Neutrophil (primary cell): Measurements from ENCODE around the gene PDCL2.
"Not testable (repeated sequence)": the region's sequence is repeated elsewhere in the genome, so short reads cannot be mapped to it uniquely, and the experiment has no call there.

Source experiments
- H3K27ac ChIP-seq: fragments of 200-600 bp; sonication (generic); 2 replicates; pipeline ENCODE4 v1.5.1; 2016; ENCODE audit warnings: mild to moderate bottlenecking, moderate library complexity
- H3K27me3 ChIP-seq: fragments of 200-600 bp; sonication (generic); 2 replicates; pipeline ENCODE4 v1.6.0; 2016; ENCODE audit warnings: mild to moderate bottlenecking
- H3K36me3 ChIP-seq: fragments of 200-600 bp; sonication (generic); 2 replicates; pipeline ENCODE4 v1.5.1; 2017
- H3K4me1 ChIP-seq, 2 experiments: fragments of 200-600 bp in 1 of 2; sonication (generic) in 1 of 2; 1 replicate in 1 of 2; 2 replicates in 1 of 2; pipeline versions ENCODE4 v1.5.1 to v1.6.1; 2013 to 2016; ENCODE audit warnings: low read depth in 1 of 2, low read length in 1 of 2, mild to moderate bottlenecking in 1 of 2, moderate library complexity in 1 of 2; ENCODE audit not compliant: control insufficient read depth in 1 of 2, insufficient read depth in 1 of 2
- H3K4me3 ChIP-seq, 2 experiments: fragments of 200-600 bp in 1 of 2; sonication (generic) in 1 of 2; 1 replicate in 1 of 2; 2 replicates in 1 of 2; pipeline ENCODE4 v1.5.1; 2013 to 2016; ENCODE audit warnings: low read depth in 1 of 2, low read length in 1 of 2, mild to moderate bottlenecking in 1 of 2, moderate library complexity in 1 of 2
- H3K9me3 ChIP-seq: fragments of 200-600 bp; sonication (generic); 2 replicates; pipeline ENCODE4 v1.5.1; 2016
- TF ChIP-seq, protein P1 (sequence below): fragments of 200-600 bp; sonication (generic); IDR thresholded peaks from 2 replicates; pipeline ENCODE4 v1.5.1; 2016; ENCODE audit warnings: antibody characterized with exemption

The PDCL2 gene

DNA sequence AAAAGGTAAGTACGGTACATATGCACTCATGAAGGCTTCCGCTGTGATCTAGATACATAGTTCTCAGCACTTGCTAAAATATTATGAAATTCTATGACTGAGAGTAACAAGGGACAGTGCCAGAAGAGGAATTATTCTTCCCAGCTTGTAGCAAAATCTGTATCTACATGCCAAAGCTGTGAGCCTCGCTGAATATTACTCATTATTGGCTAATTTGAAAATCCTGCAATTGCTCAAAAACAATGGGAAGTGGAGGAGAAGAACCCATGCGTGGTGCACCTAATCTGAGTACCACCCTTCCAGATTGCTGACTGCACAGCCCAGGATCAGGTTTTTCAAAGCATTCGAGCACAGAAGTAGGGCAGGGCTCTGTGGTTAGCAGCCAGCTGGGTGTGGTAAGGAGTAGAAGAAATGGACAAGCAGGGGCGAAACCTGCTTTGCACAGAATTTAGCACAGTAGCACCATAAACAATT is 17.4 kb upstream of the PDCL2 start:
- no peaks in the 10 kb centered on the region for H3K27me3 ChIP-seq
- H3K4me1 ChIP-seq, result no peaks in the 10 kb centered on the region
- no peaks in the 10 kb centered on the region for H3K9me3 ChIP-seq
- H3K36me3 ChIP-seq, result no peaks in the 10 kb centered on the region
- TF ChIP-seq, protein P1, sequence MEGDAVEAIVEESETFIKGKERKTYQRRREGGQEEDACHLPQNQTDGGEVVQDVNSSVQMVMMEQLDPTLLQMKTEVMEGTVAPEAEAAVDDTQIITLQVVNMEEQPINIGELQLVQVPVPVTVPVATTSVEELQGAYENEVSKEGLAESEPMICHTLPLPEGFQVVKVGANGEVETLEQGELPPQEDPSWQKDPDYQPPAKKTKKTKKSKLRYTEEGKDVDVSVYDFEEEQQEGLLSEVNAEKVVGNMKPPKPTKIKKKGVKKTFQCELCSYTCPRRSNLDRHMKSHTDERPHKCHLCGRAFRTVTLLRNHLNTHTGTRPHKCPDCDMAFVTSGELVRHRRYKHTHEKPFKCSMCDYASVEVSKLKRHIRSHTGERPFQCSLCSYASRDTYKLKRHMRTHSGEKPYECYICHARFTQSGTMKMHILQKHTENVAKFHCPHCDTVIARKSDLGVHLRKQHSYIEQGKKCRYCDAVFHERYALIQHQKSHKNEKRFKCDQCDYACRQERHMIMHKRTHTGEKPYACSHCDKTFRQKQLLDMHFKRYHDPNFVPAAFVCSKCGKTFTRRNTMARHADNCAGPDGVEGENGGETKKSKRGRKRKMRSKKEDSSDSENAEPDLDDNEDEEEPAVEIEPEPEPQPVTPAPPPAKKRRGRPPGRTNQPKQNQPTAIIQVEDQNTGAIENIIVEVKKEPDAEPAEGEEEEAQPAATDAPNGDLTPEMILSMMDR, result no peak
- H3K27ac ChIP-seq, result no peak overlapping the region
- no peak overlapping the region for H3K4me3 ChIP-seq

DNA sequence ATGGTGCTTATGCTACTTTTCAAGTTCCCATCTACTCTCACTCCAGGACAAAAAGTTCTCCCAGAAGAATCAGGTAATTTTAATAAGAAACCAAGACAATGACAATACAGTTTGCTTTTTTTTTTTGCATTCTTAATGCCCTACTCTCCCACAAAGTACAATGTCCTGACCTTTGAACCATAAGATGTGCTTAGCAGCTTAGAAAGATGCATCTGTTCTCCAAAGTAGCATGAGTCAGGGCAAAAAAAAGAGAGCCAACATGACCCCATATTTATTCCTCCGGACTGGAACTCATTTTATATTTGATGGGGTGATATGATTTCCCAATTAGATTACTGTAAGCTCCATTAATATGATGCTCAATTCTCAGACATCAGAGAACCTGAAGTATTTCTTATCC is 16.5 kb upstream of the PDCL2 start:
- TF ChIP-seq, protein P1, result no peak
- H3K9me3 ChIP-seq, result no peaks in the 10 kb centered on the region
- no peaks in the 10 kb centered on the region for H3K27me3 ChIP-seq
- no peak overlapping the region for H3K4me3 ChIP-seq
- no peak overlapping the region for H3K27ac ChIP-seq
- no peaks in the 10 kb centered on the region for H3K36me3 ChIP-seq
- no peaks in the 10 kb centered on the region for H3K4me1 ChIP-seq

DNA sequence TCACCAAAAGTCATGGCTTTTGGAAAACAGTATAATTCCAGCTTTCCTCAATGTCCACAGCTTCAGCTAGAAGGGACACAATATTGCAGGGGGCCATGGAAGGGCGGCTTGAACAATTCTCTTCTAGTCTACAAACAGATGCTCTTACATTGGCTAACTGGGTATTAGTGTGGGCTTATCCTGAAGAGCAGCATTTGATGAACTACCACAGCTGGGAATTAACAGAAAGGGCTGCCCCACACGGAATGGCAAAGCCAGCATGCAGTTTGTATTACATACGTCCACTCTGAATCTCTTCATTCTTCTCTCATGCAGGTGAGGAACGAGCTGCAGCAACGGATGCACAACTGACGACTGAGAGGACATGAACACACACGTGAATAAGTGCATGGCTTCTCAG is 13.0 kb upstream of the PDCL2 start:
- no peak overlapping the region for H3K4me3 ChIP-seq
- H3K27ac ChIP-seq, result no peak overlapping the region
- no peaks in the 10 kb centered on the region for H3K9me3 ChIP-seq
- TF ChIP-seq, protein P1, result no peak
- no peaks in the 10 kb centered on the region for H3K4me1 ChIP-seq
- H3K27me3 ChIP-seq, result no peaks in the 10 kb centered on the region
- no peaks in the 10 kb centered on the region for H3K36me3 ChIP-seq

DNA sequence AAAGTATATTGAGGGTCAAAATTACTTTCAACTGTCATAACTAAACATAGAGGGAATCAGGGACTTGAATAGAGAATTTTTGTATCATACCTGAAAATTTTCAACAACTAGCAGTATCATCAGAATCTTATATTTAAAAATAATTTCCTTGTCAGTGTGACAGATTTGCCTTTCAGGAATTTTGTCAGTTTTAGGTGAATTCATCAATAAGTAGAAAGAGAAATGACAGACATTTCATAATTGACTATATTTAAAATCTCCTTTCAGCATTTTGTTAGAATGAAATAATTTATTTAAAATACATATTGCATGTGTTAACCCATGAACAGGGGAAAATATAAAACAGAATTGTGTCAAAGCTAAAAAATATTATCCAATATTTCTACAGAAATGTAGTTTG is 8.6 kb upstream of the PDCL2 start:
- Histone ChIP-seq H3K27ac (no peak overlapping the region), H3K27me3 (no peaks in the 10 kb centered on the region), H3K4me3 (no peak overlapping the region), H3K9me3 (no peaks in the 10 kb centered on the region), H3K36me3 (no peaks in the 10 kb centered on the region), H3K4me1 (no peaks in the 10 kb centered on the region)
- TF ChIP-seq, protein P1, result no peak

DNA sequence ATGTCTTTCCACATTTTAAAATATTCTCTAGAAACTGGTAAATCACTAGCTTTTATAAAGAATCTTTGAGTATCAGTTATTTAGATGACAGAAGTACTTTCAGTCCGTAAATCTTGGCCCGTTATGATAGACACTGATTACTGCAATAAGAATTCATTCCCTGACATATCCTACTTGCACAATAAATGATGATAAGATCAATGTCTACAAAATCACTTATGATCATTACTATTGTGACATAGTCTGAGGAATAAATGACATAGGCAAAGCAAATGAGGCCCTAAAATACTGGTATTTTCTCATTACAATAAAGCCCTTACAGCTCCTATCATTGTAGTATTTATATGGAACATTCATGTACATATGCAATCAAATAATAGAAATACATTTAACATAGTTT is 6.6 kb upstream of the PDCL2 start:
- Histone ChIP-seq H3K4me1 (no peaks in the 10 kb centered on the region), H3K27ac (no peak overlapping the region), H3K36me3 (no peaks in the 10 kb centered on the region), H3K4me3 (no peak overlapping the region), H3K9me3 (no peaks in the 10 kb centered on the region), H3K27me3 (no peaks in the 10 kb centered on the region)
- TF ChIP-seq, protein P1, result no peak

DNA sequence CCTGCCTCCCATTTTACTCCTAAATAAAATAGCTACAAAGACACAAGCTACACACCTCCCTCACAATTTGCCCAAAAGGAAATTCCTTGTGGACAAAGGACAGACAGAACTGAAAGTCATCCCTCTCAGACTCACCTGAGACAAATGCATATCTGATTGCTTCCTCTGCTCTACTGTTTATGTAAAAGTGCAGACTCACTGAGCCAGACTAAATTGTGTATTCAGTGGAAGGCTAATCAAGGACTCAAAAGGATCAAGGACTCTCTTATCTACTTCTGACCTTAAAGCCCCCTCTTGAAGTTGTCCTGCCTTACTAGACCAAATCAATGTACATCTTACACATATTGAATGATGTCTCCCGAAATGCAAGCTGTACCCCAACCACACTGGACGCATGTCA is 3.9 kb downstream of the PDCL2 start:
- Histone ChIP-seq H3K4me3 (no peak overlapping the region), H3K27ac (no peak overlapping the region), H3K9me3 (no peaks in the 10 kb centered on the region), H3K4me1 (no peaks in the 10 kb centered on the region), H3K27me3 (no peaks in the 10 kb centered on the region), H3K36me3 (no peaks in the 10 kb centered on the region)
- TF ChIP-seq, protein P1, result no peak

DNA sequence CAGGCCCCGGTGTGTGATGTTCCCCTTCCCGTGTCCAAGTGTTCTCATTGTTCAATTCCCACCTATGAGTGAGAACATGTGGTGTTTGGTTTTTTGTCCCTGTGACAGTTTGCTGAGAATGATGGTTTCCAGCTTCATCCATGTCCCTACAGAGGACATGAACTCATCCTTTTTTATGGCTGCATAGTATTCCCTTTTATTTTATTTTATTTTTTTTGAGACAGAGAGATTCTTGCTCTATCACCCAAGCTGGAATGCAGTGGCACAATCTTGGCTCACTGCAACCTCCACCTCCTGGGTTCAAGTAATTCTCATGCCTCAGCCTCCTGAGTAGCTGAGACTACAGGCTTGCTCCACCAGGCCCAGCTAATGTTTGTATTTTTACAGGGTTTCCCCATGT is 9.3 kb downstream of the PDCL2 start:
- not testable (repeated sequence) for H3K4me3 ChIP-seq, H3K9me3 ChIP-seq, H3K4me1 ChIP-seq, H3K27ac ChIP-seq, H3K36me3 ChIP-seq, H3K27me3 ChIP-seq
